ENCODE measurements around the gene AP3B1.

AP3B1 gene

GRCh38 chr5:78243091-78243490 lies 51.4 kb downstream of the AP3B1 start:
- H3K4me3 ChIP-seq (ENCODE audit: control insufficient read depth, low read depth, low read length): no peak overlapping the region
- no peak for TF ChIP-seq CTCF (conservative IDR thresholded peaks at IDR 0.05; ENCODE audit: control insufficient read depth, insufficient read depth, low read depth, low read length)
- no peak for DNase-seq (ENCODE audit: low read depth)

- H3K4me3 ChIP-seq (ENCODE audit: control insufficient read depth, low read depth, low read length): no peak overlapping the region
- no peak for DNase-seq (ENCODE audit: low read depth)
- no peak for TF ChIP-seq CTCF (conservative IDR thresholded peaks at IDR 0.05; ENCODE audit: control insufficient read depth, insufficient read depth, low read depth, low read length)
These were observed 52.5 kb downstream of the AP3B1 start for GRCh38 chr5:78242001-78242400.

GRCh38 chr5:78237911-78238310 lies 56.6 kb downstream of the AP3B1 start:
- no peak for TF ChIP-seq CTCF (conservative IDR thresholded peaks at IDR 0.05; ENCODE audit: control insufficient read depth, insufficient read depth, low read depth, low read length)
- no peak for DNase-seq (ENCODE audit: low read depth)
- H3K4me3 ChIP-seq (ENCODE audit: control insufficient read depth, low read depth, low read length): no peak overlapping the region

- no peak for TF ChIP-seq CTCF (conservative IDR thresholded peaks at IDR 0.05; ENCODE audit: control insufficient read depth, insufficient read depth, low read depth, low read length)
- H3K4me3 ChIP-seq (ENCODE audit: control insufficient read depth, low read depth, low read length): no peak overlapping the region
- DNase-seq (ENCODE audit: low read depth): no peak
These were observed 58.5 kb downstream of the AP3B1 start for GRCh38 chr5:78236046-78236445.

- no peak for TF ChIP-seq CTCF (conservative IDR thresholded peaks at IDR 0.05; ENCODE audit: control insufficient read depth, insufficient read depth, low read depth, low read length)
- peak; percentile 45 for DNase-seq (ENCODE audit: low read depth)
- no peak overlapping the region for H3K4me3 ChIP-seq (ENCODE audit: control insufficient read depth, low read depth, low read length)
These were observed 59.2 kb downstream of the AP3B1 start for GRCh38 chr5:78235289-78235688.

GRCh38 chr5:78234804-78235203 lies 59.7 kb downstream of the AP3B1 start:
- TF ChIP-seq CTCF (conservative IDR thresholded peaks at IDR 0.05; ENCODE audit: control insufficient read depth, insufficient read depth, low read depth, low read length): no peak
- H3K4me3 ChIP-seq (ENCODE audit: control insufficient read depth, low read depth, low read length): no peak overlapping the region
- DNase-seq (ENCODE audit: low read depth): no peak

GRCh38 chr5:78232163-78232562 lies 62.3 kb downstream of the AP3B1 start:
- H3K4me3 ChIP-seq (ENCODE audit: control insufficient read depth, low read depth, low read length): no peak overlapping the region
- no peak for DNase-seq (ENCODE audit: low read depth)
- TF ChIP-seq CTCF (conservative IDR thresholded peaks at IDR 0.05; ENCODE audit: control insufficient read depth, insufficient read depth, low read depth, low read length): no peak

All from fibroblast of mammary gland (primary cell).